GM23248 (cell line): ENCODE measurements around the gene AMZ2. TPM values are rescaled to one million over a fixed set of nuclear protein-coding genes. Genes with fewer than 3 reads are reported as not detected.

Source experiments
- DNase-seq: peaks from one replicate; pipeline ENCODE4 v3.0.0-alpha.2; 2015
- H2AFZ ChIP-seq: fragments of 200-600 bp; sonication (generic); 2 replicates; pipeline ENCODE4 v1.6.1; 2016; ENCODE audit warnings: antibody characterized with exemption
- H3F3A ChIP-seq: fragments of 200-600 bp; sonication (generic); 2 replicates; pipeline ENCODE4 v1.6.1; 2016; ENCODE audit warnings: mild to moderate bottlenecking, antibody characterized with exemption, mixed run types; ENCODE audit not compliant: insufficient read depth
- H3K27ac ChIP-seq: fragments of 200-600 bp; sonication (generic); 2 replicates; pipeline ENCODE4 v1.5.1; 2016; ENCODE audit warnings: mild to moderate bottlenecking
- H3K27me3 ChIP-seq: fragments of 200-600 bp; sonication (generic); replicated peaks from 2 replicates; pipeline ENCODE4 v1.6.1; 2016; ENCODE audit warnings: mild to moderate bottlenecking; ENCODE audit not compliant: insufficient read depth
- H3K36me3 ChIP-seq: fragments of 200-600 bp; sonication (generic); 2 replicates; pipeline ENCODE4 v1.6.1; 2016; ENCODE audit warnings: low read depth, mild to moderate bottlenecking
- H3K4me1 ChIP-seq: fragments of 200-600 bp; sonication (generic); 2 replicates; pipeline ENCODE4 v1.6.1; 2016; ENCODE audit warnings: mild to moderate bottlenecking; ENCODE audit not compliant: insufficient read depth
- H3K4me2 ChIP-seq: fragments of 200-600 bp; sonication (generic); one replicate; pipeline ENCODE4 v1.6.1; 2016; ENCODE audit warnings: mild to moderate bottlenecking; ENCODE audit not compliant: unreplicated experiment
- H3K4me3 ChIP-seq: fragments of 200-600 bp; sonication (generic); 2 replicates; pipeline ENCODE4 v1.5.1; 2016; ENCODE audit warnings: mild to moderate bottlenecking
- H3K79me2 ChIP-seq: fragments of 200-600 bp; sonication (generic); 2 replicates; pipeline ENCODE4 v1.6.1; 2016; ENCODE audit warnings: mild to moderate bottlenecking; ENCODE audit not compliant: insufficient read depth
- H3K9ac ChIP-seq: fragments of 200-600 bp; sonication (generic); 2 replicates; pipeline ENCODE4 v1.6.1; 2016; ENCODE audit warnings: mild to moderate bottlenecking
- H3K9me2 ChIP-seq: fragments of 200-600 bp; sonication (generic); 2 replicates; pipeline ENCODE4 v1.6.1; 2016; ENCODE audit warnings: mixed run types, mild to moderate bottlenecking, moderate library complexity; ENCODE audit not compliant: insufficient read depth
- H3K9me3 ChIP-seq: fragments of 200-600 bp; sonication (generic); one replicate; pipeline ENCODE4 v1.6.1; 2017; ENCODE audit warnings: low read depth
- H4K20me1 ChIP-seq: fragments of 200-600 bp; sonication (generic); 2 replicates; pipeline ENCODE4 v1.6.0; 2016; ENCODE audit not compliant: insufficient read depth
- EZH2 ChIP-seq: fragments of 200-600 bp; sonication (generic); IDR thresholded peaks from 2 replicates; pipeline ENCODE4 v1.6.1; 2018; ENCODE audit warnings: antibody characterized with exemption, mild to moderate bottlenecking; ENCODE audit not compliant: insufficient read depth, poor library complexity, severe bottlenecking
- EZH2phosphoT487 ChIP-seq: fragments of 200-600 bp; sonication (generic); IDR thresholded peaks from 2 replicates; pipeline ENCODE4 v1.6.1; 2018; ENCODE audit warnings: antibody characterized with exemption, moderate library complexity, mild to moderate bottlenecking, low read depth; ENCODE audit not compliant: insufficient read depth
- WGBS, 2 experiments: methylation state at CpG; one replicate each; pipeline ENCODE4 v1.1.6; 2015 to 2017; ENCODE audit warnings: low lambda C conversion rate in 2 of 2, low coverage in 1 of 2; ENCODE audit errors: missing lambda C conversion rate in 2 of 2; 5-methylcytosine and 5-hydroxymethylcytosine counted together
- in situ Hi-C: fragments of 300-500 bp; cut with MboI; formaldehyde crosslinking; loops from 2 replicates; pipeline ENCODE4 v1.15.0; 2020
- polyA plus RNA-seq: library from polyadenylated mRNA; unstranded; fragments of >200 nt; fragmentation: Nextera tagmentation; extraction: Ambion mirVana; gene quantifications from 2 replicates; pipeline ENCODE4 v1.2.1, GENCODE V29; 2016
- total RNA-seq: library from RNA; depleted of rRNA; stranded (reverse); fragments of >200 nt; shearing (Covaris generic); gene quantifications from 2 replicates; pipeline ENCODE4 v1.2.3, GENCODE V29; 2014

AMZ2 gene
- total and polyA plus RNA-seq, 2 experiments from 2014 or later, result 96.7 to 117 TPM

GRCh38 chr17:68288804-68289203 lies 41.0 kb downstream of the AMZ2 start:
- Histone ChIP-seq H3F3A (peaks cover 10% of the 10 kb centered on the region), H3K9me2 (no peaks in the 10 kb centered on the region), H3K79me2 (no peaks in the 10 kb centered on the region), H2AFZ (no peak overlapping the region), H3K27ac (no peak overlapping the region), H3K4me2 (no peak overlapping the region), H3K9me3 (no peaks in the 10 kb centered on the region), H3K9ac (no peak overlapping the region), H4K20me1 (no peaks in the 10 kb centered on the region), H3K36me3 (no peaks in the 10 kb centered on the region), H3K4me1 (no peaks in the 10 kb centered on the region), H3K27me3 (0 out of 2 replicates have a peak, but pooled peaks cover 4% of the 10 kb centered on the region), H3K4me3 (no peak overlapping the region)
- 93 to 95% methylated on average over 7 of the region's 7 CpGs for WGBS, 2 experiments
- no peak for DNase-seq
- TF ChIP-seq EZH2phosphoT487 (no peak), EZH2 (no peak)
- in situ Hi-C loops, result no loop called here

- Histone ChIP-seq H3K4me2 (no peak overlapping the region), H3K9me3 (no peaks in the 10 kb centered on the region), H3K27me3 (0 out of 2 replicates have a peak, but pooled peaks cover 4% of the 10 kb centered on the region), H4K20me1 (no peaks in the 10 kb centered on the region), H2AFZ (no peak overlapping the region), H3F3A (peaks cover 10% of the 10 kb centered on the region), H3K79me2 (no peaks in the 10 kb centered on the region), H3K9ac (no peak overlapping the region), H3K9me2 (no peaks in the 10 kb centered on the region), H3K4me1 (no peaks in the 10 kb centered on the region), H3K27ac (no peak overlapping the region), H3K36me3 (no peaks in the 10 kb centered on the region), H3K4me3 (no peak overlapping the region)
- in situ Hi-C loops, result no loop called here
- DNase-seq, result peak; percentile 20
- TF ChIP-seq EZH2, result no peak
- no peak for TF ChIP-seq EZH2phosphoT487
- WGBS, 2 experiments, result 86 to 88% methylated on average over 7 of the region's 7 CpGs
These were observed 41.6 kb downstream of the AMZ2 start for GRCh38 chr17:68289473-68289872.

GRCh38 chr17:68289936-68290267 lies 42.1 kb downstream of the AMZ2 start:
- H3F3A ChIP-seq, result peaks cover 10% of the 10 kb centered on the region
- no peak overlapping the region for H3K27ac ChIP-seq
- peak overlapping the region; percentile 76 for H3K4me3 ChIP-seq
- no peaks in the 10 kb centered on the region for H4K20me1 ChIP-seq
- 0 out of 2 replicates have a peak, but pooled peaks cover 4% of the 10 kb centered on the region for H3K27me3 ChIP-seq
- no peak overlapping the region; the same call in 1 of the 2 replicates for H2AFZ ChIP-seq
- H3K79me2 ChIP-seq, result no peaks in the 10 kb centered on the region
- H3K4me2 ChIP-seq, result no peak overlapping the region
- in situ Hi-C loops, result no loop called here
- no peaks in the 10 kb centered on the region for H3K9me2 ChIP-seq
- TF ChIP-seq EZH2phosphoT487, result no peak
- TF ChIP-seq EZH2, result no peak
- WGBS, 2 experiments, result 39 to 40% methylated on average over 9 of the region's 9 CpGs
- H3K9me3 ChIP-seq, result no peaks in the 10 kb centered on the region
- H3K4me1 ChIP-seq, result no peaks in the 10 kb centered on the region
- peak overlapping the region; percentile 82 for H3K9ac ChIP-seq
- no peaks in the 10 kb centered on the region for H3K36me3 ChIP-seq
- DNase-seq, result peak; percentile 20

- no peaks in the 10 kb centered on the region for H3K4me1 ChIP-seq
- in situ Hi-C loops, result no loop called here
- peak overlapping the region; percentile 76 for H3K4me3 ChIP-seq
- peak overlapping the region; percentile 57 for H2AFZ ChIP-seq
- H3K4me2 ChIP-seq, result peak overlapping the region; percentile 63
- H3K9me3 ChIP-seq, result no peaks in the 10 kb centered on the region
- H3K36me3 ChIP-seq, result no peaks in the 10 kb centered on the region
- no peak overlapping the region for H3K27ac ChIP-seq
- H3K79me2 ChIP-seq, result no peaks in the 10 kb centered on the region
- H3K9ac ChIP-seq, result peak overlapping the region; percentile 82
- no peaks in the 10 kb centered on the region for H4K20me1 ChIP-seq
- WGBS, 2 experiments, result 8 to 13% methylated on average over 44 to 50 of the region's 50 CpGs
- H3F3A ChIP-seq, result peaks cover 10% of the 10 kb centered on the region
- DNase-seq, result peak; percentile 25
- TF ChIP-seq EZH2phosphoT487 (no peak), EZH2 (no peak)
- no peaks in the 10 kb centered on the region for H3K9me2 ChIP-seq
- H3K27me3 ChIP-seq, result 0 out of 2 replicates have a peak, but pooled peaks cover 4% of the 10 kb centered on the region
These were observed 42.6 kb downstream of the AMZ2 start for GRCh38 chr17:68290268-68290954.
